OCI-LY1 (cell line): Measurements from ENCODE around the gene PRR11.

Source experiments
- CTCF ChIP-seq: fragments of 200-600 bp; sonication (generic), shearing (Covaris generic); IDR thresholded peaks from 2 replicates; pipeline ENCODE4 v1.5.1; 2017; ENCODE audit warnings: mild to moderate bottlenecking, antibody characterized with exemption, low read length, moderate library complexity, mixed read lengths
- EZH2 ChIP-seq: fragments of 200-600 bp; sonication (generic), shearing (Covaris generic); IDR thresholded peaks from 2 replicates; pipeline ENCODE4 v1.8.0; 2017; ENCODE audit warnings: borderline replicate concordance, mixed run types, mild to moderate bottlenecking, antibody characterized with exemption, low read length, moderate library complexity, mixed read lengths

GRCh38 chr17:59105852-59106462 lies 49.6 kb upstream of the PRR11 start:
- no peak for TF ChIP-seq CTCF
- no peak for TF ChIP-seq EZH2
